ENCODE results near the gene ZNF407.

ZNF407 gene

DNA sequence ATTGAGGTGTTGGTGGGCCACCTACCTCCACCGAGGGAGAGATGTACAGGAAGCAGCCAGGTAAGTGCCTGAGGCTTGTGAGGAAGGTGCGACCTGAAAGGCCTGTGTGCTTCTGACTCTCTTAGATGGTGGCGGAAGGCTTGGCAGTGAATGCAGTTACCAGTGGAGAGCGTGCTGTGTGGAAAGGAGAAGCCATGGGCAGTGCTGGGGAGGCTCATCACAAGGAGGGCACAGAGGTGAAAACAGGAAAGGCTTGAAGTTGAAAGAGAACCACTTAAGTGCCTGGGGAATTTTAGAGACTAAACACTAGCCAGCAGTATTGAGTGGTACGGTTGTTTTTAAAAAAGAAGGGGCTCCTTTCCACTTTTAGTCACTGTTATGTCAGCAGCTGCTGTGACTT lies 130.9 kb downstream of the ZNF407 start:
- Histone ChIP-seq H3K36me3 (ENCODE audit: control insufficient read depth, low read length) (no peaks in the 10 kb centered on the region), H3F3A (ENCODE audit: control insufficient read depth, insufficient read depth) (no peaks in the 10 kb centered on the region), H3K9me3 (ENCODE audit: control insufficient read depth, insufficient read depth, low read length) (no peaks in the 10 kb centered on the region), H3K4me3 (ENCODE audit: low read length) (no peak overlapping the region), H3K27me3 (ENCODE audit: control insufficient read depth, low read length) (no peaks in the 10 kb centered on the region), H3K79me2 (ENCODE audit: control insufficient read depth, low read length) (no peaks in the 10 kb centered on the region), H3K4me2 (ENCODE audit: low read length) (no peak overlapping the region), H3K27ac (ENCODE audit: low read depth, low read length) (no peak overlapping the region), H3K9me2 (replicated peaks; ENCODE audit: control insufficient read depth, low read length) (no peaks in the 10 kb centered on the region), H4K20me1 (ENCODE audit: control insufficient read depth, insufficient read depth, low read depth, low read length) (no peaks in the 10 kb centered on the region), H3K4me1 (ENCODE audit: control insufficient read depth, low read length) (no peaks in the 10 kb centered on the region)
- TF ChIP-seq, protein P1, sequence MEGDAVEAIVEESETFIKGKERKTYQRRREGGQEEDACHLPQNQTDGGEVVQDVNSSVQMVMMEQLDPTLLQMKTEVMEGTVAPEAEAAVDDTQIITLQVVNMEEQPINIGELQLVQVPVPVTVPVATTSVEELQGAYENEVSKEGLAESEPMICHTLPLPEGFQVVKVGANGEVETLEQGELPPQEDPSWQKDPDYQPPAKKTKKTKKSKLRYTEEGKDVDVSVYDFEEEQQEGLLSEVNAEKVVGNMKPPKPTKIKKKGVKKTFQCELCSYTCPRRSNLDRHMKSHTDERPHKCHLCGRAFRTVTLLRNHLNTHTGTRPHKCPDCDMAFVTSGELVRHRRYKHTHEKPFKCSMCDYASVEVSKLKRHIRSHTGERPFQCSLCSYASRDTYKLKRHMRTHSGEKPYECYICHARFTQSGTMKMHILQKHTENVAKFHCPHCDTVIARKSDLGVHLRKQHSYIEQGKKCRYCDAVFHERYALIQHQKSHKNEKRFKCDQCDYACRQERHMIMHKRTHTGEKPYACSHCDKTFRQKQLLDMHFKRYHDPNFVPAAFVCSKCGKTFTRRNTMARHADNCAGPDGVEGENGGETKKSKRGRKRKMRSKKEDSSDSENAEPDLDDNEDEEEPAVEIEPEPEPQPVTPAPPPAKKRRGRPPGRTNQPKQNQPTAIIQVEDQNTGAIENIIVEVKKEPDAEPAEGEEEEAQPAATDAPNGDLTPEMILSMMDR (IDR thresholded peaks at IDR 0.05; ENCODE audit: low read depth, low read length, poor library complexity, severe bottlenecking) = no peak
- no peak for TF ChIP-seq EZH2phosphoT487 (IDR thresholded peaks at IDR 0.05; ENCODE audit: borderline replicate concordance, low read length)

DNA sequence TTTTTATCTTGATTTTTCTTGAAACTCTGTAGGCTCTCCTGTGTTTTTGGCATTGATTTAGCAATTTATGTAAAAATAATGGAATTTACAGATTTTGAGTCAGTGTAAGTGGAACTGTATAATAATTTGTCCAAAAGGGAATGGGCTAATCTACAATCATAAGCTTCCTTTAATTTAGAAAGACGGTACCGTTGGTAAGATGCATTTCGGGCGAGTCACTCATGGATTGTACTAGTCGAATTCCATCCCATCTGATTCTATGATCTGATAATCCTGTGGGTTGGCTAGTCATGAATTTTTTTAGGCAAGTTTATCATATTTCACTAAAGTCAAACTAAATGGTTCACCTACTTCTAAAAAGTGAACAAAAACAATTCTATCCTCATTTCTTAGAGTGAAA lies 133.4 kb downstream of the ZNF407 start:
- no peaks in the 10 kb centered on the region for H3F3A ChIP-seq (ENCODE audit: control insufficient read depth, insufficient read depth)
- H3K27me3 ChIP-seq (ENCODE audit: control insufficient read depth, low read length) = no peaks in the 10 kb centered on the region
- no peaks in the 10 kb centered on the region for H3K4me1 ChIP-seq (ENCODE audit: control insufficient read depth, low read length)
- TF ChIP-seq, protein P1 (IDR thresholded peaks at IDR 0.05; ENCODE audit: low read depth, low read length, poor library complexity, severe bottlenecking) = no peak
- no peak for TF ChIP-seq EZH2phosphoT487 (IDR thresholded peaks at IDR 0.05; ENCODE audit: borderline replicate concordance, low read length)
- no peaks in the 10 kb centered on the region for H3K9me2 ChIP-seq (replicated peaks; ENCODE audit: control insufficient read depth, low read length)
- H3K4me2 ChIP-seq (ENCODE audit: low read length) = no peak overlapping the region
- H3K9me3 ChIP-seq (ENCODE audit: control insufficient read depth, insufficient read depth, low read length) = no peaks in the 10 kb centered on the region
- no peaks in the 10 kb centered on the region for H3K79me2 ChIP-seq (ENCODE audit: control insufficient read depth, low read length)
- no peaks in the 10 kb centered on the region for H4K20me1 ChIP-seq (ENCODE audit: control insufficient read depth, insufficient read depth, low read depth, low read length)
- no peak overlapping the region for H3K27ac ChIP-seq (ENCODE audit: low read depth, low read length)
- H3K36me3 ChIP-seq (ENCODE audit: control insufficient read depth, low read length) = no peaks in the 10 kb centered on the region
- H3K4me3 ChIP-seq (ENCODE audit: low read length) = no peak overlapping the region

DNA sequence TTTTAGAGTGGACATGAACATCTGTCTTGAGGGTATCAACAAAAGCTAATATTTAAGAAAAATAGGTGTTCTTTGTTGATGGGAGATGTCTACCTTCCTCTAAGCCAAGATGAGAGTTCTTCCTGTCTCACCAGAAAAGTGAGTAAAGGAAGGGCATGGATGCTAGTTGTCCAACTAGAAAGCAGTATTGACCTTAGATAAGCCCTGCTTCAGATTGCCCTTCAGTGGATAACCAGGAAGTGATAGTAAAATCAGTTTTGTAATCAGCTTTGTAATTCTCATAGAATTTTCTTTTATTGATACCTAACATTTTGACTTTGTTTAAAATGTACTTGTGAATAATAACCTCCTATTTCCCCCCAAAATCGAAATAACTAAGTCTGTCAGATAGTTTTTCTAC lies 134.7 kb downstream of the ZNF407 start:
- Histone ChIP-seq H4K20me1 (ENCODE audit: control insufficient read depth, insufficient read depth, low read depth, low read length) (no peaks in the 10 kb centered on the region), H3K27ac (ENCODE audit: low read depth, low read length) (no peak overlapping the region), H3K9me2 (replicated peaks; ENCODE audit: control insufficient read depth, low read length) (no peaks in the 10 kb centered on the region), H3K4me2 (ENCODE audit: low read length) (no peak overlapping the region), H3K9me3 (ENCODE audit: control insufficient read depth, insufficient read depth, low read length) (no peaks in the 10 kb centered on the region), H3K27me3 (ENCODE audit: control insufficient read depth, low read length) (no peaks in the 10 kb centered on the region), H3K79me2 (ENCODE audit: control insufficient read depth, low read length) (no peaks in the 10 kb centered on the region), H3K4me3 (ENCODE audit: low read length) (no peak overlapping the region), H3K4me1 (ENCODE audit: control insufficient read depth, low read length) (no peaks in the 10 kb centered on the region), H3K36me3 (ENCODE audit: control insufficient read depth, low read length) (no peaks in the 10 kb centered on the region), H3F3A (ENCODE audit: control insufficient read depth, insufficient read depth) (no peaks in the 10 kb centered on the region)
- TF ChIP-seq, protein P1 (IDR thresholded peaks at IDR 0.05; ENCODE audit: low read depth, low read length, poor library complexity, severe bottlenecking) = no peak
- TF ChIP-seq EZH2phosphoT487 (IDR thresholded peaks at IDR 0.05; ENCODE audit: borderline replicate concordance, low read length) = no peak

DNA sequence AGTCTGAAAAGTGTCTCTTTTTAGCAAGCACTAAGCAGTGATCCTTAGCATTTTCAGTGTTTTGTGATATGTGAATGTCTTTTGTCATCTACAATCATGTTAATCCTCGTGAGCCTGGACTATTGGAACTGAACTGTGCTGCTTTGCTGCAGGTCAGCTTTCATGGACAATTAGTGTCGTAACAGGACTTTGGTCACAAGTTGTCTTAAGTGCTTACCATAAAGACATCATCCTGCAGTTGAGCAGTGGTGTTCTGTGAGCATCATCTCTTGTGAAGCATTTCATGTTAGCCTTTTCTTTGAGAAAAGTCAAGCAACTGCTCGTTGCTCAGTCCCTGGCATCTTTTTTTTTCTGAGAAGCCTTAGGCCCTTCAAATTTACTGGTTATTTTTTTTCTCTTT lies 135.9 kb downstream of the ZNF407 start:
- Histone ChIP-seq H3F3A (ENCODE audit: control insufficient read depth, insufficient read depth) (no peaks in the 10 kb centered on the region), H3K27me3 (ENCODE audit: control insufficient read depth, low read length) (no peaks in the 10 kb centered on the region), H3K9me2 (replicated peaks; ENCODE audit: control insufficient read depth, low read length) (no peaks in the 10 kb centered on the region), H3K4me3 (ENCODE audit: low read length) (no peak overlapping the region), H3K36me3 (ENCODE audit: control insufficient read depth, low read length) (no peaks in the 10 kb centered on the region), H3K4me1 (ENCODE audit: control insufficient read depth, low read length) (no peaks in the 10 kb centered on the region), H3K27ac (ENCODE audit: low read depth, low read length) (no peak overlapping the region), H4K20me1 (ENCODE audit: control insufficient read depth, insufficient read depth, low read depth, low read length) (no peaks in the 10 kb centered on the region), H3K79me2 (ENCODE audit: control insufficient read depth, low read length) (no peaks in the 10 kb centered on the region), H3K4me2 (ENCODE audit: low read length) (no peak overlapping the region), H3K9me3 (ENCODE audit: control insufficient read depth, insufficient read depth, low read length) (no peaks in the 10 kb centered on the region)
- no peak for TF ChIP-seq EZH2phosphoT487 (IDR thresholded peaks at IDR 0.05; ENCODE audit: borderline replicate concordance, low read length)
- TF ChIP-seq, protein P1 (IDR thresholded peaks at IDR 0.05; ENCODE audit: low read depth, low read length, poor library complexity, severe bottlenecking) = no peak
